GM12878 (cell line): ENCODE measurements around the gene BTBD1. TPM values are rescaled to one million over a fixed set of nuclear protein-coding genes. Genes with fewer than 3 reads are reported as not detected.

Experiments
- ATAC-seq: fragments of 200-7000 bp; cut with Tn5 transposase; 3 replicates; pipeline ENCODE4 v1.9.1; 2020; ENCODE audit warnings: mild to moderate bottlenecking, moderate library complexity
- BruUV-seq: library from RNA; stranded (reverse); fragments of 400-500 nt; replicated peaks from 2 replicates; lab custom pipeline; 2021; lab: Mats Ljungman, UMichigan
- CTCF ChIA-PET: fragments of 300-600 bp; sonication (Branson Sonifier 250); formaldehyde crosslinking; extraction: SDS; loops from one replicate; lab custom pipeline; 2021; ENCODE audit warnings: inconsistent platforms; lab: Yijun Ruan, JAX
- POLR2A ChIA-PET: fragments of 350-600 bp; formaldehyde crosslinking; extraction: SDS; loops from one replicate; lab custom pipeline; 2021; ENCODE audit warnings: inconsistent platforms; lab: Charles Lee
- RAD21 ChIA-PET: fragments of 300-600 bp; sonication (Branson Sonifier 250); formaldehyde crosslinking; loops from one replicate; lab custom pipeline; 2023; ENCODE audit warnings: antibody characterized with exemption; ENCODE audit not compliant: unreplicated experiment; lab: Charles Lee
- SMC1A ChIA-PET: fragments of 300-600 bp; sonication (Branson Sonifier 250); formaldehyde crosslinking; loops from one replicate; lab custom pipeline; 2023; ENCODE audit not compliant: unreplicated experiment, uncharacterized antibody; lab: Charles Lee
- DNase-seq: peaks from one replicate; pipeline ENCODE4 v3.0.0-alpha.2; 2011; ENCODE audit warnings: low read depth, low spot score
- FAIRE-seq: peaks from 3 replicates; lab custom pipeline; 2011; peaks lifted over from hg19 to GRCh38; lab: Jason Lieb, UNC
- H2AFZ ChIP-seq: 2 replicates; pipeline ENCODE4 v1.6.0; 2011; ENCODE audit warnings: low read depth, low read length, control low read depth; ENCODE audit not compliant: control insufficient read depth
- H3K27ac ChIP-seq: 2 replicates; pipeline ENCODE4 v1.5.1; 2011; ENCODE audit warnings: control low read depth; ENCODE audit not compliant: control insufficient read depth, insufficient read depth
- H3K27me3 ChIP-seq, 2 experiments: replicated peaks in 1 of 2; 2 replicates each; pipeline versions ENCODE4 v1.6.0 to v1.6.1; 2011; ENCODE audit warnings: low read length in 1 of 2; ENCODE audit not compliant: control insufficient read depth in 2 of 2, insufficient read depth in 2 of 2
- H3K36me3 ChIP-seq, 2 experiments: 2 replicates each; pipeline ENCODE4 v1.5.1; 2011; ENCODE audit warnings: low read length in 1 of 2; ENCODE audit not compliant: control insufficient read depth in 2 of 2, insufficient read depth in 2 of 2
- H3K4me1 ChIP-seq: 2 replicates; pipeline ENCODE4 v1.6.1; 2011; ENCODE audit warnings: mild to moderate bottlenecking, low read length, moderate library complexity, mixed read lengths; ENCODE audit not compliant: control insufficient read depth, insufficient read depth
- H3K4me2 ChIP-seq: 2 replicates; pipeline ENCODE4 v1.6.0; 2011; ENCODE audit warnings: control low read depth; ENCODE audit not compliant: control insufficient read depth, insufficient read depth
- H3K4me3 ChIP-seq: fragments of 200-600 bp; sonication (generic); 2 replicates; pipeline ENCODE4 v1.5.1; 2016
- H3K79me2 ChIP-seq: 2 replicates; pipeline ENCODE4 v1.6.0; 2011; ENCODE audit warnings: low read length; ENCODE audit not compliant: control insufficient read depth, insufficient read depth
- H3K9ac ChIP-seq: 2 replicates; pipeline ENCODE4 v1.8.0; 2011; ENCODE audit warnings: low read length, control low read depth, mixed read lengths; ENCODE audit not compliant: control insufficient read depth, insufficient read depth
- H3K9me3 ChIP-seq: replicated peaks from 3 replicates; pipeline ENCODE4 v1.5.1; 2011; ENCODE audit warnings: mild to moderate bottlenecking, low read length; ENCODE audit not compliant: control insufficient read depth, insufficient read depth
- H4K20me1 ChIP-seq: 2 replicates; pipeline ENCODE4 v1.6.0; 2011; ENCODE audit not compliant: control insufficient read depth, insufficient read depth
- CUX1 ChIP-seq: IDR thresholded peaks from 2 replicates; pipeline ENCODE4 v1.6.1; 2012; ENCODE audit warnings: improper control_type of control experiment, low read depth, low read length; ENCODE audit not compliant: insufficient replicate concordance
- IKZF2 ChIP-seq, 2 experiments: fragments of 450-650 bp; IDR thresholded peaks; 2 replicates each; pipeline ENCODE4 v1.6.1; 2017; ENCODE audit warnings: mild to moderate bottlenecking in 2 of 2, moderate library complexity in 2 of 2
- IRF5 ChIP-seq: fragments of 450-650 bp; IDR thresholded peaks from 2 replicates; pipeline ENCODE4 v1.6.1; 2017; ENCODE audit warnings: borderline replicate concordance
- NBN ChIP-seq: fragments of 450-650 bp; IDR thresholded peaks from 2 replicates; pipeline ENCODE4 v1.6.1; 2016
- NFIC ChIP-seq: IDR thresholded peaks from 2 replicates; pipeline ENCODE4 v1.6.1; 2012; ENCODE audit warnings: low read depth, mild to moderate bottlenecking, inconsistent platforms, low read length, moderate library complexity
- NR2C1 ChIP-seq: fragments of 450-650 bp; IDR thresholded peaks from 2 replicates; pipeline ENCODE4 v1.6.1; 2017; ENCODE audit warnings: antibody characterized with exemption, mild to moderate bottlenecking, moderate library complexity
- REST ChIP-seq: IDR thresholded peaks from 2 replicates; pipeline ENCODE4 v1.6.1; 2012; ENCODE audit warnings: mild to moderate bottlenecking, low read depth, low read length
- SMARCA5 ChIP-seq: fragments of 450-650 bp; IDR thresholded peaks from 2 replicates; pipeline ENCODE4 v1.6.1; 2017; ENCODE audit warnings: mild to moderate bottlenecking
- SRF ChIP-seq, 2 experiments: IDR thresholded peaks; 2 replicates each; pipeline ENCODE4 v1.6.1; 2011; ENCODE audit warnings: low read depth in 2 of 2, low read length in 2 of 2, mild to moderate bottlenecking in 1 of 2, moderate library complexity in 1 of 2
- ZBTB11 ChIP-seq: fragments of 450-650 bp; formaldehyde crosslinking; IDR thresholded peaks from 2 replicates; pipeline ENCODE4 v1.5.0; 2022; ENCODE audit warnings: mild to moderate bottlenecking, missing genetic modification characterization
- ZZZ3 ChIP-seq: IDR thresholded peaks from 2 replicates; pipeline ENCODE4 v1.6.1; 2011; ENCODE audit warnings: low read depth; ENCODE audit not compliant: control insufficient read depth, insufficient read length
- WGBS: methylation state at CpG from one replicate; pipeline ENCODE4 v1.1.6; 2016; ENCODE audit warnings: low lambda C conversion rate; ENCODE audit not compliant: insufficient replicate concordance, insufficient coverage; ENCODE audit errors: missing lambda C conversion rate; 5-methylcytosine and 5-hydroxymethylcytosine counted together
- in situ Hi-C: fragments of 300-500 bp; cut with MboI; formaldehyde crosslinking; loops from 9 replicates; pipeline ENCODE4 v1.14.3; 2018; ENCODE audit warnings: mixed read lengths
- intact Hi-C: fragments of 100-400 bp; cut with micrococcal nuclease; formaldehyde crosslinking; loops from one replicate; pipeline ENCODE4 v1.14.2; 2022; ENCODE audit not compliant: unreplicated experiment
- polyA plus RNA-seq, 11 experiments: library from polyadenylated mRNA; depleted of rRNA in 4 of 11; unstranded in 6 of 11; stranded (reverse) in 5 of 11; fragments of >200 nt; fragmentation: Nextera tagmentation in 4 of 11; fragmentation: Illumina TruSeq in 1 of 11; extraction: Ambion mirVana in 4 of 11; extraction: Trizol in 1 of 11; gene quantifications; 1 replicate in 1 of 11; 2 replicates in 10 of 11; pipeline versions ENCODE4 v1.2.1 to v1.2.3, GENCODE V29; 2011 to 2016; ENCODE audit warnings: inconsistent platforms in 2 of 11, missing spikeins in 2 of 11, low read depth in 1 of 11
- total RNA-seq, 4 experiments: library from RNA; depleted of rRNA in 3 of 4; stranded (reverse); fragments of >200 nt in 3 of 4; fragmentation: Illumina TruSeq in 1 of 4; extraction: Trizol in 1 of 4; gene quantifications; 2 replicates each; pipeline versions ENCODE4 v1.2.1 to v1.2.3, GENCODE V29; 2013 to 2021

Gene BTBD1
- total and polyA plus RNA-seq, 10 of the 15 experiments (the other 5 are each of a cell fraction or from before 2014, with no cell fraction given), result 17.5 to 90.4 (median 73.1) TPM

GRCh38 chr15:83039206-83039605, 27.8 kb downstream of the BTBD1 start:
- no peak for DNase-seq
- H2AFZ ChIP-seq, result no peak overlapping the region
- peaks cover 5% of the 10 kb centered on the region; the same call in 2 of the 3 replicates for H3K9me3 ChIP-seq
- intact Hi-C loops, result no loop called here
- H3K27ac ChIP-seq, result no peak overlapping the region
- H3K4me1 ChIP-seq, result no peaks in the 10 kb centered on the region
- ChIA-PET CTCF (no interaction called here), POLR2A (no interaction called here), SMC1A (no interaction called here), RAD21 (interaction anchor here (0.9 kb wide), 1 partner anchor 24 kb away, joined by 3 read pairs; no protein-coding TSS in a partner anchor)
- peaks cover 37% of the 10 kb centered on the region for H3K79me2 ChIP-seq
- in situ Hi-C loops, result no loop called here
- no peak for FAIRE-seq
- H3K27me3 ChIP-seq, result no peaks in the 10 kb centered on the region
- no peak overlapping the region for H3K9ac ChIP-seq
- H3K4me2 ChIP-seq, result no peak overlapping the region
- WGBS, result 32% methylated on average over 1 of the region's 1 CpG
- ATAC-seq, result no peak
- peaks cover 6 to 20% of the 10 kb centered on the region in 2 experiments for H3K36me3 ChIP-seq
- H3K4me3 ChIP-seq, result no peak overlapping the region
- no peaks in the 10 kb centered on the region for H4K20me1 ChIP-seq
- BruUV-seq, result no TSS peak
- no peak for TF ChIP-seq ZBTB11
- no peak for TF ChIP-seq REST
- TF ChIP-seq SRF (IDR thresholded peaks at IDR 0.05; ENCODE audit: low read depth in 2 of 2, low read length in 2 of 2), result no peak
- no peak for TF ChIP-seq ZZZ3
- no peak for TF ChIP-seq IKZF2 (IDR thresholded peaks at IDR 0.05)
- TF ChIP-seq CUX1, result no peak
- no peak for TF ChIP-seq SMARCA5
- no peak for TF ChIP-seq NFIC
- TF ChIP-seq NBN, result no peak
- no peak for TF ChIP-seq NR2C1
- no peak for TF ChIP-seq IRF5
